Measurements from ENCODE around the gene STAT3.
A peak's percentile ranks its signal among the peaks of the same experiment; 100 is the strongest.
"Not testable (repeated sequence)": the region's sequence is repeated elsewhere in the genome, so short reads cannot be mapped to it uniquely, and the experiment has no call there.

STAT3 gene

DNA sequence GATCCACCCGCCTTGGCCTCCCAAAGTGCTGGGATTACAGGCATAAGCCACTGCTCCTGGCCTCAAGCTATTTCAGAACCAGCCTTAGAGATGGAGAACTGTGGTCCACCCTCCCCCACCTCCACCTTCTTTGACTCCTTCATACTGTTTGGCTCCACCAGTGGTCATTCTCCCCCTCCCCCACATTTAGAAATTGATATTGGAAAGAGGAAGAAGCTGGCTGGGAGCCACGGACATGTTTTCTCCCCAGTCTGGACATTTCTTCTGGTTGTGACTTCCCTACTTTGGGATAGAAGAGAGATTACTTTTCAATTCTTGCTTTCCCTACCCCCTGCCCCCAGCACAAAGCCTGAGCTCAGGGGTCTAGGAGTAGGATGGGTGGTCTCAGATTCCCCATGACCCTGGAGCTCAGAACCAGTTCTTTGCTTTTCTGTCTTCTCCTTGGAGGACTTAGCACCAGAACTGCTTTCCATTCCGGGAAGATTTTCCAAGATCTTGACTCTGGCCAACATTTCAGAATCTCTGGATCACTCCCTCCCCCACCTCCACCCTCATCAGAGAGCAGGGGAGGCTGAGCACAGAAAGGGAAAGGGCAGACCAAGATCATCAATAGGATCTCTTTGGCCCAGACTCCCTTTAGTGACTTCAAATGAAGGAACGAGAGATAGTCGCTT lies 18.5 kb upstream of the STAT3 start:
- no peak for DNase-seq (ENCODE audit: low spot score)
- TF ChIP-seq, protein P1, sequence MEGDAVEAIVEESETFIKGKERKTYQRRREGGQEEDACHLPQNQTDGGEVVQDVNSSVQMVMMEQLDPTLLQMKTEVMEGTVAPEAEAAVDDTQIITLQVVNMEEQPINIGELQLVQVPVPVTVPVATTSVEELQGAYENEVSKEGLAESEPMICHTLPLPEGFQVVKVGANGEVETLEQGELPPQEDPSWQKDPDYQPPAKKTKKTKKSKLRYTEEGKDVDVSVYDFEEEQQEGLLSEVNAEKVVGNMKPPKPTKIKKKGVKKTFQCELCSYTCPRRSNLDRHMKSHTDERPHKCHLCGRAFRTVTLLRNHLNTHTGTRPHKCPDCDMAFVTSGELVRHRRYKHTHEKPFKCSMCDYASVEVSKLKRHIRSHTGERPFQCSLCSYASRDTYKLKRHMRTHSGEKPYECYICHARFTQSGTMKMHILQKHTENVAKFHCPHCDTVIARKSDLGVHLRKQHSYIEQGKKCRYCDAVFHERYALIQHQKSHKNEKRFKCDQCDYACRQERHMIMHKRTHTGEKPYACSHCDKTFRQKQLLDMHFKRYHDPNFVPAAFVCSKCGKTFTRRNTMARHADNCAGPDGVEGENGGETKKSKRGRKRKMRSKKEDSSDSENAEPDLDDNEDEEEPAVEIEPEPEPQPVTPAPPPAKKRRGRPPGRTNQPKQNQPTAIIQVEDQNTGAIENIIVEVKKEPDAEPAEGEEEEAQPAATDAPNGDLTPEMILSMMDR (IDR thresholded peaks at IDR 0.05; ENCODE audit: extremely low read depth, missing control alignments) = no peak

DNA sequence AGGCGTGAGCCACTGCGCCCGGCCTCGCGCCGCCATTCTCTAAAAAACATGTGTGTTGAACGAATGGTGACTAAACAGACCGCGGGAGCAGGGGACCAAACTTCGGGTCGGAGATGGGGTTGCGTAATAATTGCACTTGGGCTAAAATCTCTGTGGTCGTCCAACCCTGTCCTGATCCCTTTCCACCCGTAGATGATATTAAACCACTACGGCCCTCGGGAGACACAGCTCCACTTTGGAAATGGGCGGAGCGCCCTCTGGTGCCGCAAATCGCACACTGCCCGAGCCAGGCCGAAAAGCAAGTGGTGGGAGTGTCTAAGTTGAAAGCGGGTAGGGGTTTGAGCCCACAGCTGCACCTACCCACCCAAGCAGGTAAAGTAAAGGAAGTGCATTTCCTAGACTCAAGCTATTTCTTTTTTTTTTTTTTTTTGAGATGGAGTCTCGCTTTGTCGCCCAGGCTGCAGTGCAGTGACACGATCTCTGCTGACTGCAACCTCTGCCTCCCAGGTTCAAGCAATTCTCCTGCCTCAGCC lies 17.8 kb upstream of the STAT3 start:
- peak; percentile 87 for DNase-seq (ENCODE audit: low spot score)
- TF ChIP-seq, protein P1 (IDR thresholded peaks at IDR 0.05; ENCODE audit: extremely low read depth, missing control alignments) = peak; percentile 82

DNA sequence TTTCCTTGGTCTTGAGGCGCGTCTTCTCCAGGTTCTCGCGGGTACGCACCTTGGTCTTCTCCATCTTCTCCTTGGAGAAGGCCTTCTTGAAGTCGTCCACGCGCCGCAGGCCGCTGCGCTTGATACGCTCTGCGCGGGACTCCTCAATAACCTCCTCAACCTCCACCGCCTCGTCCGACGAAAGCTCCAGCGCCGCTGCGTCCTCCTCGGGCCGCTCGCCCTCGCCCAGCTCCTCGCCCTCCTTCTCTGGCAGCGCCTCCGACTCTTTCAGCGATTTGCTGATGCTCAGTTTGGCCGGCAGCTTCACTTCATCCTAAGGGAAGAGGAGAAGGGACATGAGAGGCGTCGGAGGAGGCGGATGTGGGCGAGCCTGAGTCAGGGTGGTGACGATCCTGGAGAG lies 16.8 kb upstream of the STAT3 start:
- TF ChIP-seq, protein P1 (IDR thresholded peaks at IDR 0.05; ENCODE audit: extremely low read depth, missing control alignments) = no peak
- DNase-seq (ENCODE audit: low spot score) = no peak

DNA sequence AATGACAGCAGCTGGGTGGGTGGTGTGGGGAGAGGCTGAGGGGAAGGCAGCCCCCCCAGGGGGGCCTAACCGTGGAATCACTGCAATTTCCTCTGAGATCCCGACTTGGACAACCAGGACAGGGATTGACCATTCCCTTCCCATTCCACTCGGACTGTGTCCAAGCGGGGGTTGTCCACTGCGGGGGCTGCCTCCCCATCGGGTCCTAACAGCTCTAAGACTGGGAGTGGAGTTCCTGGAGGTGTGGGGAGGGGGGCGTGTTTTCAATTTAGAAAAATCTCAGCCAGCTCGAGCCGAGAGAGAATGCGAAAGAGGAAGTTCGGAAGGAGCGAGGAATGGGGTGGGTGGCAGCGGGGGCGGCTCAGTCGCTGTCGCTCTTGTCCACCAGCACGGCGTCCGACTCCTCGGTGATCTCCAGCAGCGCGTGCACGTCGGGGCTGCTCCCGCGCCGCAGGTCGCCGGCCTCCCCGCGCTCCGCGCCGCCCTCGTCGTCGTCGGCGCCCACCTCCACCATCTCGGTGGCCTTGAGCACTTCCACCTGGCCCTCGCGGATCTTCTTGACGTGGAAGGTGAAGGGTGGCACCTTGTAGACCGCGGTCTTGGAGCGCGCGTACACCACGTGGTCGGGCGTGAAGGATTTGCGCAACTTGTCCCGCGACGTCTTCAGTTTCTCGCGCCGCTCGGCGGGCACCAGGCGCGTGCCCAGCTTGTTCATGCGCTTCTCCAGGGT lies 16.2 kb upstream of the STAT3 start:
- no peak for DNase-seq (ENCODE audit: low spot score)
- TF ChIP-seq, protein P1 (IDR thresholded peaks at IDR 0.05; ENCODE audit: extremely low read depth, missing control alignments) = no peak

DNA sequence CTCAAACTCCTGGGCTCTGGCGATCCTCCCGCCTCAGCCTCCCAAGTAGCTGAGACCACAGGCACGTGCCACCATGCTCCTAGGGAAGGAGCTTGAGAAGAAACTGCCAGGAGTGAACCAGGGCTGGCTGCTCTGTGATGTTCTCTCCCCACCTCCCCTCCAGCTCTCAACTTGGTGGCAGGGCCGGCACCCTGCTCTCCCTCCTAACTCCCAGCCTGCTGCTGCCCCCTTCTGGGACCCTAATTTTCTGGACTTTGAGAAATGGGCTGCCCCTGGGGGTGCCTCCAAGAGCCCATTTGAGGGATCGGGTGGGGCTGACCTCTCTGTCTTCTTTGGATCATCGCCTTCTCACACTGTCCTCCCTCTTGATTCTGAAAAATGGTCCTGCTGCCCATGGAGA lies 14.9 kb upstream of the STAT3 start:
- TF ChIP-seq, protein P1 (IDR thresholded peaks at IDR 0.05; ENCODE audit: extremely low read depth, missing control alignments) = peak; percentile 68
- DNase-seq (ENCODE audit: low spot score) = peak; percentile 85

DNA sequence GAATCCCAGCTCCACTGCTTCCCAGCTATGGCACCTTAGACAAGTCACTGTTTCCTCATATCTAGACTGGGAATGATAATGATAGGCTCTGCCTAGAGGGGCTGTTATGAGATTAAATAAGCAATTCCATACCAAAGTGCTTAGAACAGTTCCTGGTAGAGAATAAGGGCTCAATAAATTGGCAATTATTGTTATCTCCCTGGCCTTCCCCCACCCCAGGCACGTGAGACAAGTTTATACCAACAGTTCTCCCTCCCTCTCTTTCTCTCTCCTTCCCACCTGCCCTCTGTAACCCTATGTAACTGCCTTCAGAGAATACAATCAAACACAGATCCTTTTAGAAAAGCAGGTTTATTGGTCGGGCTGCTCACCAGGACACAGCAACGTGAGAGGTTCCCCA lies 13.9 kb upstream of the STAT3 start:
- TF ChIP-seq, protein P1 (IDR thresholded peaks at IDR 0.05; ENCODE audit: extremely low read depth, missing control alignments) = no peak
- no peak for DNase-seq (ENCODE audit: low spot score)

DNA sequence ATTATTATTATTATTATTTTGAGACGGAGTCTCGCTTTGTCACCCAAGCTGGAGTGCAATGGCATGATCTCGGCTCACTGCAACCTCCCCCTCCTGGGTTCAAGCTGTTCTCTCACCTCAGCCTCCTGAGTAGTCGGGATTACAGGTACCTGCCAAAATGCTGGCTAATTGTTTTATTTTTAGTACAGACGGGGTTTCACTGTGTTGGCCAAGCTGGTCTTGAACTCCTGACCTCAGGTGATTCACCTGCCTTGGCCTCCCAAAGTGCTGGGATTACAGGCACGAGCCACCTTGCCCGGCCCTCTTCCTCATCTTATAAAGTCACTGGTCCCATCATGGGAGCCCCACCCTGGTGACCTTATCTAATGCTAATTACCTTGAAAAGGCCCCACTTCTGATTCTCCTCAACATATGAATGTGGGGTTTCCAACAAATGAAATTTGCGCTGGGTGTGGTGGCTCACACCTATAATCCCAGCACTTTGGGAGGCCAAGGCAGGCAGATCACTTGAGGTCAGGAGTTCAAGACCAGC lies 12.7 kb upstream of the STAT3 start:
- DNase-seq (ENCODE audit: low spot score) = not testable (repeated sequence)

Data from GM20000 (cell line).